ACC112 (cell line): Measurements from ENCODE around the gene KRTAP10-7.
"Not testable (repeated sequence)": the region's sequence is repeated elsewhere in the genome, so short reads cannot be mapped to it uniquely, and the experiment has no call there.

Source experiments
- H2AFZ ChIP-seq: fragments of 200-600 bp; sonication (generic); one replicate; pipeline ENCODE4 v1.6.0; 2017; ENCODE audit warnings: antibody characterized with exemption, low read length; ENCODE audit not compliant: unreplicated experiment
- H3K27ac ChIP-seq: fragments of 200-600 bp; sonication (generic); 2 replicates; pipeline ENCODE4 v1.5.1; 2014; ENCODE audit warnings: low read depth, mild to moderate bottlenecking, antibody characterized with exemption, low read length, moderate library complexity
- H3K27me3 ChIP-seq: fragments of 200-600 bp; sonication (generic); 2 replicates; pipeline ENCODE4 v1.6.1; 2014; ENCODE audit warnings: mild to moderate bottlenecking, antibody characterized with exemption, low read length, moderate library complexity, mixed read lengths; ENCODE audit not compliant: insufficient read depth
- H3K36me3 ChIP-seq: fragments of 200-600 bp; sonication (generic); 2 replicates; pipeline ENCODE4 v1.6.1; 2016; ENCODE audit warnings: mild to moderate bottlenecking, antibody characterized with exemption, low read length, moderate library complexity, mixed read lengths; ENCODE audit not compliant: insufficient read depth
- H3K4me1 ChIP-seq: fragments of 200-600 bp; sonication (generic); one replicate; pipeline ENCODE4 v1.6.1; 2016; ENCODE audit warnings: low read length, mixed read lengths; ENCODE audit not compliant: insufficient read depth, unreplicated experiment, control insufficient read depth
- H3K4me3 ChIP-seq: fragments of 200-600 bp; sonication (generic); 2 replicates; pipeline ENCODE4 v1.5.1; 2014; ENCODE audit warnings: mild to moderate bottlenecking, low read depth, low read length
- H3K79me2 ChIP-seq: fragments of 200-600 bp; sonication (generic); one replicate; pipeline ENCODE4 v1.6.0; 2016; ENCODE audit warnings: low read length; ENCODE audit not compliant: control insufficient read depth, unreplicated experiment, insufficient read depth

The KRTAP10-7 gene

GRCh38 chr21:44572959-44573583 is 27.3 kb upstream of the KRTAP10-7 start:
- Histone ChIP-seq H3K27ac (no peak overlapping the region), H3K36me3 (no peaks in the 10 kb centered on the region), H3K27me3 (peaks cover 7% of the 10 kb centered on the region; the same call in 1 of the 2 replicates), H3K79me2 (no peaks in the 10 kb centered on the region), H2AFZ (no peak overlapping the region), H3K4me3 (no peak overlapping the region), H3K4me1 (no peaks in the 10 kb centered on the region)

- H3K4me1 ChIP-seq, H3K4me3 ChIP-seq, H3K36me3 ChIP-seq, H3K27ac ChIP-seq, H3K27me3 ChIP-seq, H2AFZ ChIP-seq, H3K79me2 ChIP-seq: not testable (repeated sequence)
Observed at GRCh38 chr21:44573630-44574456, 26.6 kb upstream of the KRTAP10-7 start, which contains the start of gene KRTAP10-4. Gene KRTAP10-4, plus strand, starts transcription at chr21:44573729. Its CDS starts 30 bp downstream, at chr21:44573759.

- H3K27ac ChIP-seq = no peak overlapping the region
- no peak overlapping the region for H3K4me3 ChIP-seq
Observed at GRCh38 chr21:44574457-44575306, 25.7 kb upstream of the KRTAP10-7 start.

GRCh38 chr21:44575307-44576024 is 24.9 kb upstream of the KRTAP10-7 start:
- peaks cover 7% of the 10 kb centered on the region; the same call in 1 of the 2 replicates for H3K27me3 ChIP-seq
- H3K36me3 ChIP-seq = no peaks in the 10 kb centered on the region
- H3K4me1 ChIP-seq = no peaks in the 10 kb centered on the region
- H3K4me3 ChIP-seq = no peak overlapping the region
- H3K79me2 ChIP-seq = no peaks in the 10 kb centered on the region
- H3K27ac ChIP-seq = no peak overlapping the region
- no peak overlapping the region for H2AFZ ChIP-seq

More at GRCh38 chr21:44574457-44575306, 25.7 kb upstream of the KRTAP10-7 start:
- Histone ChIP-seq H3K27me3 (peaks cover 7% of the 10 kb centered on the region; the same call in 1 of the 2 replicates), H3K36me3 (no peaks in the 10 kb centered on the region), H3K79me2 (no peaks in the 10 kb centered on the region), H3K4me1 (no peaks in the 10 kb centered on the region), H2AFZ (no peak overlapping the region)

- H3K27me3 ChIP-seq = 0 out of 2 replicates have a peak, but pooled peaks cover 7% of the 10 kb centered on the region
- H3K79me2 ChIP-seq = no peaks in the 10 kb centered on the region
- no peak overlapping the region for H2AFZ ChIP-seq
Observed at GRCh38 chr21:44576025-44576420, 24.4 kb upstream of the KRTAP10-7 start.

GRCh38 chr21:44578371-44579055 is 21.9 kb upstream of the KRTAP10-7 start:
- Histone ChIP-seq H3K4me1 (no peaks in the 10 kb centered on the region), H3K27me3 (peaks cover 10% of the 10 kb centered on the region; the same call in 1 of the 2 replicates), H3K36me3 (no peaks in the 10 kb centered on the region), H3K27ac (no peak overlapping the region), H3K4me3 (no peak overlapping the region), H3K79me2 (no peaks in the 10 kb centered on the region), H2AFZ (no peak overlapping the region)

More at GRCh38 chr21:44576025-44576420, 24.4 kb upstream of the KRTAP10-7 start:
- no peaks in the 10 kb centered on the region for H3K36me3 ChIP-seq
- H3K27ac ChIP-seq = no peak overlapping the region
- no peaks in the 10 kb centered on the region for H3K4me1 ChIP-seq
- no peak overlapping the region for H3K4me3 ChIP-seq

GRCh38 chr21:44579056-44579832 is 21.2 kb upstream of the KRTAP10-7 start:
- Histone ChIP-seq H3K27ac (no peak overlapping the region), H3K36me3 (no peaks in the 10 kb centered on the region), H3K79me2 (no peaks in the 10 kb centered on the region), H3K4me3 (no peak overlapping the region), H3K4me1 (no peaks in the 10 kb centered on the region), H2AFZ (no peak overlapping the region), H3K27me3 (peaks cover 10% of the 10 kb centered on the region; the same call in 1 of the 2 replicates)

GRCh38 chr21:44579833-44580144 is 20.6 kb upstream of the KRTAP10-7 start:
- peaks cover 10% of the 10 kb centered on the region; the same call in 1 of the 2 replicates for H3K27me3 ChIP-seq
- no peak overlapping the region for H3K4me3 ChIP-seq
- H3K27ac ChIP-seq = no peak overlapping the region
- no peaks in the 10 kb centered on the region for H3K4me1 ChIP-seq
- H2AFZ ChIP-seq = no peak overlapping the region
- H3K36me3 ChIP-seq = no peaks in the 10 kb centered on the region
- no peaks in the 10 kb centered on the region for H3K79me2 ChIP-seq

GRCh38 chr21:44580231-44580821 is 20.1 kb upstream of the KRTAP10-7 start, which contains the start of gene KRTAP10-5:
Gene KRTAP10-5, minus strand, starts transcription at chr21:44580604. Its CDS starts 26 bp downstream, at chr21:44580578.
- H3K27me3 ChIP-seq = peaks cover 15% of the 10 kb centered on the region
- H2AFZ ChIP-seq, H3K79me2 ChIP-seq, H3K36me3 ChIP-seq, H3K27ac ChIP-seq, H3K4me1 ChIP-seq, H3K4me3 ChIP-seq: not testable (repeated sequence)
